ENCODE results near the gene MTFR1L. TPM values are rescaled to one million over a fixed set of nuclear protein-coding genes. Genes with fewer than 3 reads are reported as not detected.

Gene MTFR1L
- total RNA-seq, 1 donor from 2014 or later = 55.0 TPM

DNA sequence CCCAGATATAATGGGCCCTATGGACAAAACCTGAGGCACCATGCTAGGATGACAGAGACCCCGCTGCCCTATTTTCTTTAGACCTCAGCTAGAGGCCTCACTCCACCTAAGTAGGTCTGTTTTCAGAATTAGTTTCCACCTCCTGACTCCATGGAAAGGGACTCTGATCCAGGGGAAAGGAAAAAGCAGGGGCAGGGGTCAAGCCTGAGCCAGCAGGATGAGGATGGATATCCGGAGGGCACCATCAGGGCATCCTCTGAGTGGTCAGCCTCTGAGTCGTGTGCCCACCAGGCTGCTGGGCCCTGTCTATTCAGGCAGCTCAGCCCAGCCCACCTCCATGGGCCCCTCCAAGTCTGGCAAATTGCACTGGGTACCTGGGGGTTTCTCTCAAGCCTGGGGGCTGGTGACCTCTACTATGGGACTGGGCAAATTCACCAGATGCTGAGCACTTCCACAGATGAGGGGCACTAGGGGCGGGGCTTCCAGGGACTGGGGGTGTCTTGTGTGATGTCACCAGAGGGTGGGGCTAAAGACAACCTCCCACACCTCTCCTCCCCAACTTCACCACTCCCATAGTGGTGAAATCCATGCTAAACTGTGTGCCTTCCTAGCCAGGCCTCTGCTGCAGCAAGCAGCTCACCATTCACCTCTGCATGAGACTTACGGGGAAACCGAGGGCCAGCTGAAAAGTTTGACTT lies 50.3 kb downstream of the MTFR1L start:
- Mint-ChIP-seq H3K27ac (no peak overlapping the region), H3K4me1 (ENCODE audit: low read depth) (peaks cover 23% of the 10 kb centered on the region), H3K36me3 (ENCODE audit: insufficient read depth) (peaks cover 3% of the 10 kb centered on the region), H3K9me3 (ENCODE audit: low read depth) (no peaks in the 10 kb centered on the region), H3K4me3 (ENCODE audit: low read depth) (no peak overlapping the region), H3K27me3 (no peaks in the 10 kb centered on the region)
- DNase-seq (ENCODE audit: low spot score, unreplicated experiment) = no peak
- TF ChIP-seq, protein P1, sequence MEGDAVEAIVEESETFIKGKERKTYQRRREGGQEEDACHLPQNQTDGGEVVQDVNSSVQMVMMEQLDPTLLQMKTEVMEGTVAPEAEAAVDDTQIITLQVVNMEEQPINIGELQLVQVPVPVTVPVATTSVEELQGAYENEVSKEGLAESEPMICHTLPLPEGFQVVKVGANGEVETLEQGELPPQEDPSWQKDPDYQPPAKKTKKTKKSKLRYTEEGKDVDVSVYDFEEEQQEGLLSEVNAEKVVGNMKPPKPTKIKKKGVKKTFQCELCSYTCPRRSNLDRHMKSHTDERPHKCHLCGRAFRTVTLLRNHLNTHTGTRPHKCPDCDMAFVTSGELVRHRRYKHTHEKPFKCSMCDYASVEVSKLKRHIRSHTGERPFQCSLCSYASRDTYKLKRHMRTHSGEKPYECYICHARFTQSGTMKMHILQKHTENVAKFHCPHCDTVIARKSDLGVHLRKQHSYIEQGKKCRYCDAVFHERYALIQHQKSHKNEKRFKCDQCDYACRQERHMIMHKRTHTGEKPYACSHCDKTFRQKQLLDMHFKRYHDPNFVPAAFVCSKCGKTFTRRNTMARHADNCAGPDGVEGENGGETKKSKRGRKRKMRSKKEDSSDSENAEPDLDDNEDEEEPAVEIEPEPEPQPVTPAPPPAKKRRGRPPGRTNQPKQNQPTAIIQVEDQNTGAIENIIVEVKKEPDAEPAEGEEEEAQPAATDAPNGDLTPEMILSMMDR (IDR thresholded peaks at IDR 0.05; ENCODE audit: unreplicated experiment) = no peak

- H3K9me3 Mint-ChIP-seq (ENCODE audit: low read depth) = no peaks in the 10 kb centered on the region
- TF ChIP-seq, protein P1 (IDR thresholded peaks at IDR 0.05; ENCODE audit: unreplicated experiment) = no peak
- no peaks in the 10 kb centered on the region for H3K27me3 Mint-ChIP-seq
- no peak overlapping the region for H3K27ac Mint-ChIP-seq
- DNase-seq (ENCODE audit: low spot score, unreplicated experiment) = no peak
- peaks cover 23% of the 10 kb centered on the region for H3K4me1 Mint-ChIP-seq (ENCODE audit: low read depth)
- no peak overlapping the region for H3K4me3 Mint-ChIP-seq (ENCODE audit: low read depth)
- peaks cover 3% of the 10 kb centered on the region for H3K36me3 Mint-ChIP-seq (ENCODE audit: insufficient read depth)
Observed at GRCh38 chr1:25870614-25871013, 50.9 kb downstream of the MTFR1L start.

DNA sequence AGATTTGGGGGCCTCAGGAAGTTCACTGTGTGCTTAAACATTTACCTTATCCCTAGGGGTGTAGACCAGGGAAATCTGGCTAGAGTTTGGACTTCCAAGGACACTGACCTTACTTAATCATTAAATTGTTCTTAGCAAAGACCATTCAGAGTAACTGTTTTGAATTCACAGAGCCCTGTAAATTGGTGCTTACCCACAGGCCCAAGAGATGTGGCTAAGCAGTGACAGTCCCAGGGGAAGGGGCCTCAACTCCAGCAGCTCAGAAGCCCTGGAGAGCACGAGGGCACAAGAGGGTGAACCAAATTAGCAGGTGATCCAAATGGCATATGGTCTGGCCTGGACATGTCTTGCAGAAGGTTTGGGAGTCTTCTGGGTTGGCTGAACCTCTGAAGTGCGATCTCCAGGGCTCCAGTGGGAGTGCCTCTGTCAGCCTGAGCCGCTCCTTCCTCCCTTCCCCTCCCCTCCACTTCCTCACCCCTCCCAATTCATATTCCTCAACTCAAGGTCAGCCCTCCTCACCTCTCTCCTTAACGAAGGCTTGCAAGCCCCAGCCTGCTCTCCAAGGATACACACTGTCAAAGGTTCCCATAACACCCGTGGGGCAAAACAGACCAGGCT lies 51.4 kb downstream of the MTFR1L start:
- DNase-seq (ENCODE audit: low spot score, unreplicated experiment) = no peak
- TF ChIP-seq, protein P1 (IDR thresholded peaks at IDR 0.05; ENCODE audit: unreplicated experiment) = no peak
- H3K36me3 Mint-ChIP-seq (ENCODE audit: insufficient read depth) = peaks cover 2% of the 10 kb centered on the region
- peaks cover 22% of the 10 kb centered on the region for H3K4me1 Mint-ChIP-seq (ENCODE audit: low read depth)
- H3K27me3 Mint-ChIP-seq = no peaks in the 10 kb centered on the region
- H3K27ac Mint-ChIP-seq = no peak overlapping the region
- no peaks in the 10 kb centered on the region for H3K9me3 Mint-ChIP-seq (ENCODE audit: low read depth)
- H3K4me3 Mint-ChIP-seq (ENCODE audit: low read depth) = no peak overlapping the region

DNA sequence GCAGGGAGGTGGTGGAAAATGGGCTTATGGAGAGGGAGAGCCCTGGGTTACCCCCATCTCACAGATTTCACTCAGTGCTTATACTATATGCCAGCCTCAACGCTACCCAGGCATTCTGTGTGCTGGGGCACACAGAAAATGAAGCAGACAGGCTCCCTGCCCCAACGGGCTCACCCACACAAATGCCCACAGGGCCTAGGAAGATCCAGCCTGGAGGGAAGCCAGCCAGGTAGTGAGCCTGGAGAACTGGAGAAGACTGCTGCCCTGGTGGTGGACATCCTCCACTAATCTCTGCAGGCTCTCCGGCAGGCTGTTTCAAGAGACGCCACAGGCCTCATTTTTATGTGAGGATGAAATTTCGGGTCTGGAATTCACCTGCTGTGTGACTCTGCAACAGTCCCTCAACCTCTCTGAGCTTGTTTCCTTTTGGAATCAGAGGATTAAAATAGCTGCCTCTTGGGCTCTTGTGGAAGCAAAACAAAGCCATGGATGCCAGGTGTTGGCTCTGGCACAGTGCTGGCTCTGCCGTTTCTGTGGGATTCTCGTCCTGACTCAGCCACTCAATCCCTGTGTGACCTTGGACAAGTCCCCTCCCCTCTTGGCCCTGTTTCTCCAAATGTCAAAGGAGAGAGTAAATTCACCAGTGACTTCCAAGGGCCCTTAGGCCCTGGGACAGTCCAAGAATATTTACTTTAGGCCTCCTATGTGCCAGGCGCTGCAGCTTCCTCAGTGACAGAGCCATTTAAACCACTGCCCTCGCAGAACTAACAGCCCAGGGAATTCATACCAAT lies 52.1 kb downstream of the MTFR1L start:
- H3K27ac Mint-ChIP-seq = no peak overlapping the region
- no peak overlapping the region for H3K4me3 Mint-ChIP-seq (ENCODE audit: low read depth)
- no peaks in the 10 kb centered on the region for H3K9me3 Mint-ChIP-seq (ENCODE audit: low read depth)
- H3K36me3 Mint-ChIP-seq (ENCODE audit: insufficient read depth) = no peaks in the 10 kb centered on the region
- TF ChIP-seq, protein P1 (IDR thresholded peaks at IDR 0.05; ENCODE audit: unreplicated experiment) = no peak
- H3K27me3 Mint-ChIP-seq = no peaks in the 10 kb centered on the region
- no peak for DNase-seq (ENCODE audit: low spot score, unreplicated experiment)
- H3K4me1 Mint-ChIP-seq (ENCODE audit: low read depth) = peaks cover 26% of the 10 kb centered on the region

DNA sequence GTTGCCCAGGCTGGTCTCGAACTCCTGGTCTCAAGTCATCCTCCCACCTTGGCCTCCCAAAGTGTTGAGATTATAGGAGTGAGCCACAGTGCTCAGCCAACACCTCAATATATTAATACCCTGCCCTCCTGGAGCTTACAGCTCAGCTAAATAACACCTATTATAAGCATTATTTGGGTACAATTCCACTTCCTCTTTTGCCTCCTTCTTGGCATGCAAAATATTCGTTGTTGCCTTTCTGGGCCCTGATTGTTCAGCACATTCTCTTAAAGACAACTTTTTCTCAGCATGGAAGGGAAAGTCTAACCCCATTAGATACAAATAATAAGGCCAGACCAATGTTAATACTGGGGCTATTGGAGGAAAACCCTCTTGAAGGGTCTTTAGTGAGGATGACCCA lies 53.0 kb downstream of the MTFR1L start:
- no peak overlapping the region for H3K27ac Mint-ChIP-seq
- no peaks in the 10 kb centered on the region for H3K27me3 Mint-ChIP-seq
- H3K4me3 Mint-ChIP-seq (ENCODE audit: low read depth) = no peak overlapping the region

More for the DNA sequence above, 53.0 kb downstream of the MTFR1L start:
- no peaks in the 10 kb centered on the region for H3K9me3 Mint-ChIP-seq (ENCODE audit: low read depth)
- no peak for DNase-seq (ENCODE audit: low spot score, unreplicated experiment)
- H3K36me3 Mint-ChIP-seq (ENCODE audit: insufficient read depth) = no peaks in the 10 kb centered on the region
- TF ChIP-seq, protein P1 (IDR thresholded peaks at IDR 0.05; ENCODE audit: unreplicated experiment) = no peak
- H3K4me1 Mint-ChIP-seq (ENCODE audit: low read depth) = peaks cover 20% of the 10 kb centered on the region

All from progenitor cell of endocrine pancreas (in vitro differentiated cells).